ENCODE measurements around the gene SHISA3.

Gene SHISA3

DNA sequence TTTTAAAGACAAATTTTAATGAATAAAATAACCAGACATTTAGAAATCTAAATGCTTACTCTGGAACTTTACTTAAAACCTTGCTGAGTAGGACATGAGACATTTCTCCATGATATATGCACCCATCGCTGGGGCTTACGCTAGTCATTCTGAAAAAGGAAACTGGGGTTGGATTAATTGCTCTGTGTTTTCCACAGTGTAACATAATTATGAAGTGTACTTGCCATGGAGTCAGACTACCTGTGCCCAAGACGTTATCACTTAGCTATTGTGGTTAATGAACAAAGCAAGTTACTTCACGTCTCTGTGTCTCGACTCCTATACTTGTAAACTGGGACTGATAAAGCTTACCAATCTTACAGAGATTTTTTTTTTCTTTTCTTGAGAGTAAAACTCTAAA is 47.8 kb downstream of the SHISA3 start:
- no CpG with 5 or more reads among the region's 5 CpGs for WGBS (ENCODE audit: extremely low coverage, insufficient coverage, low lambda C conversion rate)
- Histone ChIP-seq H4K8ac (ENCODE audit: low read depth, low read length) (no peak overlapping the region), H3K9ac (ENCODE audit: low read length) (no peak overlapping the region), H3K4me3 (ENCODE audit: low read length) (no peak overlapping the region), H3K23ac (ENCODE audit: low read length) (no peak overlapping the region), H3K27me3 (ENCODE audit: insufficient read depth, low read length, poor library complexity) (no peaks in the 10 kb centered on the region), H2AK5ac (ENCODE audit: low read length) (no peak overlapping the region), H2BK5ac (ENCODE audit: low read length) (no peak overlapping the region), H3K27ac (ENCODE audit: low read depth, low read length) (no peak overlapping the region), H3K56ac (ENCODE audit: low read length) (no peak overlapping the region), H3K79me2 (ENCODE audit: control insufficient read depth, insufficient read depth, low read length) (no peaks in the 10 kb centered on the region), H4K5ac (ENCODE audit: low read length) (no peak overlapping the region), H3K36me3 (ENCODE audit: control insufficient read depth, insufficient read depth, low read length) (no peaks in the 10 kb centered on the region), H2BK15ac (replicated peaks; ENCODE audit: low read depth) (no peak overlapping the region), H3K79me1 (ENCODE audit: low read length) (no peaks in the 10 kb centered on the region), H2BK120ac (ENCODE audit: low read depth, low read length) (no peak overlapping the region), H3K4ac (ENCODE audit: low read depth, low read length) (no peak overlapping the region), H3K18ac (ENCODE audit: low read length) (no peak overlapping the region), H3K4me2 (ENCODE audit: low read length) (no peak overlapping the region), H3K4me1 (ENCODE audit: control insufficient read depth, low read depth, low read length) (no peaks in the 10 kb centered on the region)
- DNase-seq = no peak

DNA sequence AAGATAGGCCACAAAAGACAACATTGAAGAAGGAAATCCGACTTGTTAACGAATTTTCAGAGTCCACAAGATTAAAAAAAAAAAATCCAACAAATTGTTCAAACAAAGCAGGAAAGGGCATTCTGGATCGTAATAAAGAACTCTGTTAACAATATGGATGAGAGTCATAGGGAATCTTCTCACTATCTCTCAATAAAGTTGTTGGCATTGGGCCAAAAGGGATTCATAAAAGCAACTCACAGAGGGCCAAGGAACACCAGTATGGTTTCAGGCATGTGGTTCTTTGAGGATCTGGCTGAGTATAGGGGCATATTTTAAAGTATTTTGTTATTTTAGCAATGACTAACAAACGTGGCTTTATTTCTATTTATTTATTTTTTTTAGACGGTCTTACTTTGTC is 49.5 kb downstream of the SHISA3 start:
- WGBS (ENCODE audit: extremely low coverage, insufficient coverage, low lambda C conversion rate) = no CpG with 5 or more reads among the region's 5 CpGs
- no peak overlapping the region for H2BK15ac ChIP-seq (replicated peaks; ENCODE audit: low read depth)
- peak overlapping the region; percentile 39 for H3K18ac ChIP-seq (ENCODE audit: low read length)
- H3K36me3 ChIP-seq (ENCODE audit: control insufficient read depth, insufficient read depth, low read length) = no peaks in the 10 kb centered on the region
- H3K9ac ChIP-seq (ENCODE audit: low read length) = no peak overlapping the region
- no peak overlapping the region for H2BK5ac ChIP-seq (ENCODE audit: low read length)
- DNase-seq = no peak
- no peak overlapping the region for H3K4ac ChIP-seq (ENCODE audit: low read depth, low read length)
- H3K56ac ChIP-seq (ENCODE audit: low read length) = no peak overlapping the region
- no peak overlapping the region for H2BK120ac ChIP-seq (ENCODE audit: low read depth, low read length)
- H3K27me3 ChIP-seq (ENCODE audit: insufficient read depth, low read length, poor library complexity) = no peaks in the 10 kb centered on the region
- no peak overlapping the region for H2AK5ac ChIP-seq (ENCODE audit: low read length)
- no peak overlapping the region for H3K23ac ChIP-seq (ENCODE audit: low read length)
- H4K8ac ChIP-seq (ENCODE audit: low read depth, low read length) = no peak overlapping the region
- no peak overlapping the region for H4K5ac ChIP-seq (ENCODE audit: low read length)
- H3K79me1 ChIP-seq (ENCODE audit: low read length) = no peaks in the 10 kb centered on the region
- H3K79me2 ChIP-seq (ENCODE audit: control insufficient read depth, insufficient read depth, low read length) = no peaks in the 10 kb centered on the region
- no peak overlapping the region for H3K4me2 ChIP-seq (ENCODE audit: low read length)
- H3K4me1 ChIP-seq (ENCODE audit: control insufficient read depth, low read depth, low read length) = no peaks in the 10 kb centered on the region
- H3K4me3 ChIP-seq (ENCODE audit: low read length) = no peak overlapping the region
- H3K27ac ChIP-seq (ENCODE audit: low read depth, low read length) = no peak overlapping the region
